ENCODE measurements around the gene ADAMTSL2.

DNA sequence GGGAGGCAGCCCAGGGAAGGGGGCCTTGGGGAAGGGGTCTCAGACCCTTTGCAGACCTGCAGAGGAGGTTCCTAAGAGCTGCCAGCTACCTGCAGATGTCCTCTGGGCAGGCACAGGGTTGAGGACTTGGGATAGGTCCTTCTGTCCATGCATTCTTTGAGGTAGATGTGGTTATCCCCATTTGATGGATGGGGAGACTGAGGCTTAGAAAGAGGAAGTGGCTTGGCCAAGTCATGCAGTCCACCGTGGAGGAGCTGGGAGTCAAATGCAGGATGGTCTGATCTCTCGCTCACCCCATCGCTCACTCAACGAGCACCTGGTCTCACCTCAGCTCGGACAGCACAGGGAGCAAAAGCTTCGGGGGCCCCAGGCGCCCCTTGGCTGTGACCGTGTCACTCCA is 20.2 kb downstream of the ADAMTSL2 start:
- TF ChIP-seq EZH2 (IDR thresholded peaks at IDR 0.05) = no peak
- no peak for TF ChIP-seq POLR2AphosphoS5 (IDR thresholded peaks at IDR 0.05; ENCODE audit: borderline replicate concordance, low read depth, low read length)
- TF ChIP-seq FOXP2 (optimal IDR thresholded peaks at IDR 0.05; ENCODE audit: control extremely low read depth, extremely low read length, insufficient read depth) = no peak
